ENCODE measurements around the gene LGR4.
"Not testable (repeated sequence)": the region's sequence is repeated elsewhere in the genome, so short reads cannot be mapped to it uniquely, and the experiment has no call there.

The LGR4 gene

GRCh38 chr11:27348340-27348873 is 124.2 kb downstream of the LGR4 start:
- Histone ChIP-seq H3K4me3 (ENCODE audit: low read depth, low read length) (no peak overlapping the region), H3K4me1 (no peaks in the 10 kb centered on the region), H3K36me3 (no peaks in the 10 kb centered on the region), H3K27me3 (no peaks in the 10 kb centered on the region), H3K9me3 (no peaks in the 10 kb centered on the region)
- no peak for DNase-seq
- no peak for TF ChIP-seq CTCF (IDR thresholded peaks at IDR 0.05; ENCODE audit: low read depth, low read length)

- H3K4me3 ChIP-seq (ENCODE audit: low read depth, low read length): no peak overlapping the region
- TF ChIP-seq CTCF (IDR thresholded peaks at IDR 0.05; ENCODE audit: low read depth, low read length): no peak
- H3K9me3 ChIP-seq: no peaks in the 10 kb centered on the region
- DNase-seq: no peak
- H3K36me3 ChIP-seq: no peaks in the 10 kb centered on the region
- no peaks in the 10 kb centered on the region for H3K4me1 ChIP-seq
- no peaks in the 10 kb centered on the region for H3K27me3 ChIP-seq
These were observed 124.9 kb downstream of the LGR4 start for GRCh38 chr11:27347359-27348339.

- no peaks in the 10 kb centered on the region for H3K9me3 ChIP-seq
- no peaks in the 10 kb centered on the region for H3K36me3 ChIP-seq
- no peak overlapping the region for H3K4me3 ChIP-seq (ENCODE audit: low read depth, low read length)
- no peak for DNase-seq
- H3K4me1 ChIP-seq: no peaks in the 10 kb centered on the region
- H3K27me3 ChIP-seq: no peaks in the 10 kb centered on the region
- no peak for TF ChIP-seq CTCF (IDR thresholded peaks at IDR 0.05; ENCODE audit: low read depth, low read length)
These were observed 132.6 kb downstream of the LGR4 start for GRCh38 chr11:27339941-27340340.

GRCh38 chr11:27334764-27335163 is 137.8 kb downstream of the LGR4 start:
- not testable (repeated sequence) for DNase-seq; H3K4me1 ChIP-seq; H3K4me3 ChIP-seq (ENCODE audit: low read depth, low read length); H3K36me3 ChIP-seq; H3K27me3 ChIP-seq; H3K9me3 ChIP-seq

GRCh38 chr11:27331981-27332380 is 140.6 kb downstream of the LGR4 start:
- no peak overlapping the region for H3K4me3 ChIP-seq (ENCODE audit: low read depth, low read length)
- no peak for DNase-seq
- no peaks in the 10 kb centered on the region for H3K4me1 ChIP-seq
- no peaks in the 10 kb centered on the region for H3K9me3 ChIP-seq
- no peaks in the 10 kb centered on the region for H3K36me3 ChIP-seq
- no peaks in the 10 kb centered on the region for H3K27me3 ChIP-seq
- no peak for TF ChIP-seq CTCF (IDR thresholded peaks at IDR 0.05; ENCODE audit: low read depth, low read length)

GRCh38 chr11:27330633-27331270 is 141.8 kb downstream of the LGR4 start:
- Histone ChIP-seq H3K4me1 (no peaks in the 10 kb centered on the region), H3K9me3 (no peaks in the 10 kb centered on the region), H3K27me3 (no peaks in the 10 kb centered on the region), H3K4me3 (ENCODE audit: low read depth, low read length) (no peak overlapping the region), H3K36me3 (no peaks in the 10 kb centered on the region)
- no peak for TF ChIP-seq CTCF (IDR thresholded peaks at IDR 0.05; ENCODE audit: low read depth, low read length)
- no peak for DNase-seq

All from BE2C (cell line).